Nephron progenitor cell (in vitro differentiated cells): Measurements from ENCODE around the gene TMEM60.

Source experiments
- DNase-seq: peaks from one replicate; pipeline ENCODE4 v3.0.0; 2021
- H3K27ac Mint-ChIP-seq: 2 replicates; pipeline ENCODE4 v1.8.0; 2021; ENCODE audit warnings: mild to moderate bottlenecking, moderate library complexity, mixed read lengths
- H3K27me3 Mint-ChIP-seq: 2 replicates; pipeline ENCODE4 v1.8.0; 2021; ENCODE audit warnings: mild to moderate bottlenecking, low read depth, mixed read lengths; ENCODE audit not compliant: poor library complexity
- H3K36me3 Mint-ChIP-seq: 2 replicates; pipeline ENCODE4 v1.8.0; 2021; ENCODE audit warnings: low read depth, mixed read lengths
- H3K4me1 Mint-ChIP-seq: 2 replicates; pipeline ENCODE4 v1.8.0; 2021; ENCODE audit warnings: mixed read lengths
- H3K4me3 Mint-ChIP-seq: 2 replicates; pipeline ENCODE4 v1.8.0; 2021; ENCODE audit warnings: mild to moderate bottlenecking, moderate library complexity, mixed read lengths
- H3K9me3 Mint-ChIP-seq: 2 replicates; pipeline ENCODE4 v1.8.0; 2021; ENCODE audit warnings: mild to moderate bottlenecking, moderate library complexity, mixed read lengths
- TF ChIP-seq, protein P1 (sequence below): fragments of 200-600 bp; sonication (generic); IDR thresholded peaks from 2 replicates; pipeline ENCODE4 v1.5.0; 2021; ENCODE audit warnings: antibody characterized with exemption

The TMEM60 gene

GRCh38 chr7:77766801-77767605 is 31.2 kb downstream of the TMEM60 start:
- Mint-ChIP-seq H3K4me3 (no peak overlapping the region), H3K9me3 (no peaks in the 10 kb centered on the region), H3K27me3 (no peaks in the 10 kb centered on the region), H3K27ac (peak overlapping the region; percentile 23), H3K4me1 (no peaks in the 10 kb centered on the region), H3K36me3 (peaks cover 51% of the 10 kb centered on the region)
- DNase-seq: no peak
- TF ChIP-seq, protein P1, sequence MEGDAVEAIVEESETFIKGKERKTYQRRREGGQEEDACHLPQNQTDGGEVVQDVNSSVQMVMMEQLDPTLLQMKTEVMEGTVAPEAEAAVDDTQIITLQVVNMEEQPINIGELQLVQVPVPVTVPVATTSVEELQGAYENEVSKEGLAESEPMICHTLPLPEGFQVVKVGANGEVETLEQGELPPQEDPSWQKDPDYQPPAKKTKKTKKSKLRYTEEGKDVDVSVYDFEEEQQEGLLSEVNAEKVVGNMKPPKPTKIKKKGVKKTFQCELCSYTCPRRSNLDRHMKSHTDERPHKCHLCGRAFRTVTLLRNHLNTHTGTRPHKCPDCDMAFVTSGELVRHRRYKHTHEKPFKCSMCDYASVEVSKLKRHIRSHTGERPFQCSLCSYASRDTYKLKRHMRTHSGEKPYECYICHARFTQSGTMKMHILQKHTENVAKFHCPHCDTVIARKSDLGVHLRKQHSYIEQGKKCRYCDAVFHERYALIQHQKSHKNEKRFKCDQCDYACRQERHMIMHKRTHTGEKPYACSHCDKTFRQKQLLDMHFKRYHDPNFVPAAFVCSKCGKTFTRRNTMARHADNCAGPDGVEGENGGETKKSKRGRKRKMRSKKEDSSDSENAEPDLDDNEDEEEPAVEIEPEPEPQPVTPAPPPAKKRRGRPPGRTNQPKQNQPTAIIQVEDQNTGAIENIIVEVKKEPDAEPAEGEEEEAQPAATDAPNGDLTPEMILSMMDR: no peak

DNA sequence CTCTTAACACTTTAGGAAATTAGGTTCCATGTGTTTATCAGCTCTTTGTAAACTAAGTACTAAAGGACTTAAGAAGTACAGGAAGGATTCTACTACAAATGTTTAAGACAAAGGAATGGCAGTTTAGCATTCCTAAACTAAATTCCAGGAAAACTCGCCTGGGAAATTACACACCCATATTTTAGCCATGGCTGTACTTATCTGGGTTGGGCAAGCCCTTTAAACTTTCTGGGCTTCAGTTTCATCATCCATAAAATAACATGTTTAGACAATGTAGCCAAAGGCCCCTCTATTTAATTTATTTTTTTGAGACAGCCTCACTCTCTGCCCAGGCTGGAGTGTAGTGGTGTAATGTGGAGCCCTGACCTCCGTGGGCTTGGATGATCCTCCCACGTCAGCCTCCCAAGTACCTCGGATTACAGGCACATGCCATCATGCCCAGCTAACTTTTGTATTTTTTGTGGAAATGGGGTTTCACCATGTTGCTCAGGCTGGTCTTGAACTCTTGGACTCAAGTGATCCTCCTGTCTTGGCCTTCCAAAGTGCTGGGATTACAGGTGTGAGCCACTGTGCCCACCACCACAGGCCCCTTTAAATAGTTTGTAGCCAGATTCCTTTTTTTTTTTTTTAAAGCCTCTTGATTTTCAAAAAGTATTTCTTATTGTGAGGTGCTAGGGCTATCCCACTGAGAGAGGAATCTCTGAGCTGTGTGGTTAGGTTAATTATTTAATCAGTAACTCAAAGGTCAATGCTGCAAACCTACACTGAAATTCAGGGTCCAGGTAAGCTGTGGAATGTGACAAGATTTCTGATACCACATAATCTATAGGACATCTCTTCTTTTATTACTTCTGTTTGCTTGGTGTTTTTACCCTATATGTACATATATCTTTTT is 32.1 kb downstream of the TMEM60 start:
- no peaks in the 10 kb centered on the region for H3K9me3 Mint-ChIP-seq
- no peak overlapping the region for H3K4me3 Mint-ChIP-seq
- H3K27me3 Mint-ChIP-seq: no peaks in the 10 kb centered on the region
- TF ChIP-seq, protein P1: no peak
- DNase-seq: no peak
- H3K27ac Mint-ChIP-seq: peak overlapping the region; percentile 23
- peaks cover 49% of the 10 kb centered on the region for H3K36me3 Mint-ChIP-seq
- peaks cover 3% of the 10 kb centered on the region for H3K4me1 Mint-ChIP-seq

GRCh38 chr7:77765481-77765880 is 32.8 kb downstream of the TMEM60 start:
- Mint-ChIP-seq H3K27ac (peak overlapping the region; percentile 11), H3K4me1 (peaks cover 6% of the 10 kb centered on the region), H3K36me3 (peaks cover 45% of the 10 kb centered on the region), H3K27me3 (no peaks in the 10 kb centered on the region), H3K4me3 (no peak overlapping the region), H3K9me3 (no peaks in the 10 kb centered on the region)
- TF ChIP-seq, protein P1: no peak
- no peak for DNase-seq

GRCh38 chr7:77760809-77761453 is 37.3 kb downstream of the TMEM60 start:
- TF ChIP-seq, protein P1: no peak
- peaks cover 6% of the 10 kb centered on the region for H3K4me1 Mint-ChIP-seq
- peak overlapping the region; percentile 10 for H3K27ac Mint-ChIP-seq
- H3K36me3 Mint-ChIP-seq: peaks cover 8% of the 10 kb centered on the region
- no peak overlapping the region for H3K4me3 Mint-ChIP-seq
- no peak for DNase-seq
- H3K27me3 Mint-ChIP-seq: no peaks in the 10 kb centered on the region
- no peaks in the 10 kb centered on the region for H3K9me3 Mint-ChIP-seq

DNA sequence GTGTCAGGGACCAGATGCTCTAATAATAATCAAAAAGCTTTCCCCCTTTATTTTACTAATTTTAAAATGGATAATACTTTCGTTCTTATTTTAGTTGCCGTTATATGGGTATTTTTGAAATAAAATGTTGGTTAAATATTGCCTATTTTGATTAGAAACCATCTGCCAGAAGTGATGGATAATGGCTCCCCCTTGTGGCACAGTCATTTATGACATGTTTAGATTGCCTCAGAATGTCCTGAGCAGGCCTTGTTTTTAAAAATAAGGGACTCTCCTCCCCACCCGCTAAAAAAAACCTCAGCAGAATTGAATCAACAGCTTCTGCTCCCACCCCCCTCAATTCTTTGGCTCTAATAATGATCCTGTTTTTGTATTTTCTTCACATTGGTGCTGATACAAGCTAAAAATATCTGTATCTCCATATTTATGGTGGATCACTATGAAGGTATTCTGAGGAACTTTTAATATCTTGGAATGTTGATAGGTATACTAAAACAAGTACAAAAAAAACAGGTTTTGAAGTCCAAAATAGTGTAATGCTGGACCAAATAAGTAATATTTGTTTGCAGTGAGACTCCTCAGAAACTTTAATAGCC is 38.8 kb downstream of the TMEM60 start:
- peaks cover 6% of the 10 kb centered on the region for H3K4me1 Mint-ChIP-seq
- TF ChIP-seq, protein P1: peak; percentile 82
- DNase-seq: peak; percentile 69
- H3K27ac Mint-ChIP-seq: no peak overlapping the region
- H3K36me3 Mint-ChIP-seq: peaks cover 5% of the 10 kb centered on the region
- no peaks in the 10 kb centered on the region for H3K27me3 Mint-ChIP-seq
- no peak overlapping the region for H3K4me3 Mint-ChIP-seq
- H3K9me3 Mint-ChIP-seq: no peaks in the 10 kb centered on the region
